HG03439 (cell line): ENCODE measurements around the gene SEC14L2.
"Not testable (repeated sequence)": the region's sequence is repeated elsewhere in the genome, so short reads cannot be mapped to it uniquely, and the experiment has no call there.

ENCODE experiments used
- ATAC-seq: cut with Tn5 transposase; IDR thresholded peaks from one replicate; pipeline ENCODE4 v1.9.1; 2021; ENCODE audit warnings: mild to moderate bottlenecking, moderate library complexity; ENCODE audit not compliant: unreplicated experiment

SEC14L2 gene

GRCh38 chr22:30452861-30453260 is 56.0 kb downstream of the SEC14L2 start:
- no peak for ATAC-seq

- ATAC-seq, result no peak
Measured at GRCh38 chr22:30453731-30454510, 57.1 kb downstream of the SEC14L2 start.

GRCh38 chr22:30455075-30455840 is 58.4 kb downstream of the SEC14L2 start:
- ATAC-seq, result no peak

DNA sequence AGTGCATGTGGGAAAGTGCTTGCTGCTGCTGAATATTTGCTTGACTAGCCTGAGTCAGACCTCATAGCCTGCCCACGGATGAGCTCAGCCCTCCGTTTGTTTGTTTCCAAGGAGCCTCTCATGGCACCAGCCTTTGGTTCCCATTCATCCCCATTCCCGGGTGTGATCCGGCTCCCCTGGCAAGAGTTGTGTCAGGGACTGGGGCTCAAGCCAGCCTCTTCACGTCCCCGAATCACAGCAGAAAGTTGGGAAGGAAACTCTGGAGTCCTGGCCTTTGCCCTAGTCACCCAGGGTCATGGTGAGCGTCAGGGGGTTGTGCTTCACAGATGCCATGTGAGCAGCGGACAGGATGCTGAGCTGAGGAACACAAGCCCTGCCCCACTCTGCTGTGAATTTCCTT is 61.2 kb downstream of the SEC14L2 start:
- ATAC-seq, result no peak

- ATAC-seq, result no peak
Measured at GRCh38 chr22:30459181-30460052, 62.6 kb downstream of the SEC14L2 start.

GRCh38 chr22:30460147-30460546 is 63.3 kb downstream of the SEC14L2 start:
- ATAC-seq, result no peak

- ATAC-seq, result not testable (repeated sequence)
Measured at GRCh38 chr22:30460555-30460954, 63.7 kb downstream of the SEC14L2 start.

DNA sequence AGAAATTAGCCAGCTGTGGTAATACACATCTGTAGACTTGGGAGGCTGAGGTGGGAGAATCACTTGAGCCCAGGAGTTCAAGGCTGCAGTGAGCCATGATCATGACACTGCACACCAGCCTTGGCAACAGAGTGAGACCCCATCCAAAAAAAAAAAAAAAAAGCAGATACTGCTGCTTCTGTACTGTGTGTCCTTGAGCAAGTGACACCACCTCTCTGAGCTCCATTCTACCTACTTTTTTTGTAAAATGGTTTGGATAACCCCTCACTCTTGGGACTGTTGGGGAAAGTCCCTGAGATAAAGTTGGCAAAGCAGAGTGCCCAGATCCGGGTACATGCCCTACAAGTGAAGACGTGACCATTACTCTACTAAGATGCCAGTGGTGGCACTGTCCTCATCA is 72.3 kb downstream of the SEC14L2 start:
- no peak for ATAC-seq

- ATAC-seq, result no peak
Measured at GRCh38 chr22:30470655-30471054, 73.8 kb downstream of the SEC14L2 start.

GRCh38 chr22:30471616-30472318 is 74.9 kb downstream of the SEC14L2 start, which contains the start of gene SEC14L3:
Gene SEC14L3, minus strand, starts transcription at chr22:30472017. Its CDS starts 59 bp downstream, at chr22:30471958.
- ATAC-seq, result no peak

- ATAC-seq, result no peak
Measured at GRCh38 chr22:30472994-30473720, 76.3 kb downstream of the SEC14L2 start.

GRCh38 chr22:30474121-30474520 is 77.3 kb downstream of the SEC14L2 start:
- ATAC-seq, result no peak
